HepG2 (cell line): ENCODE results near the gene SLC22A12. TPM values are rescaled to one million over a fixed set of nuclear protein-coding genes. Genes with fewer than 3 reads are reported as not detected.

Experiments
- CTCF ChIP-seq: sonication (generic); formaldehyde crosslinking; IDR thresholded peaks from 2 replicates; pipeline ENCODE4 v1.5.0; 2020; ENCODE audit warnings: mild to moderate bottlenecking, missing genetic modification reagents, moderate library complexity
- HMGXB4 ChIP-seq, 2 experiments: sonication (generic) in 1 of 2; formaldehyde crosslinking in 1 of 2; IDR thresholded peaks; 2 replicates each; pipeline versions ENCODE4 v1.4.0 to v1.6.1; 2018 to 2020; ENCODE audit warnings: missing genetic modification reagents in 2 of 2, borderline replicate concordance in 1 of 2, low read depth in 1 of 2, mild to moderate bottlenecking in 1 of 2, missing biosample characterization in 1 of 2
- IRF2 ChIP-seq: IDR thresholded peaks from 2 replicates; pipeline ENCODE4 v1.6.1; 2018; ENCODE audit warnings: missing genetic modification reagents, missing compliant biosample characterization
- ISL2 ChIP-seq: sonication (generic); formaldehyde crosslinking; IDR thresholded peaks from 2 replicates; pipeline ENCODE4 v1.5.0; 2020; ENCODE audit warnings: missing genetic modification reagents
- KDM4B ChIP-seq: sonication (generic); formaldehyde crosslinking; IDR thresholded peaks from 2 replicates; pipeline ENCODE4 v1.4.0; 2020; ENCODE audit warnings: missing genetic modification reagents
- RAD21 ChIP-seq: fragments of 450-650 bp; formaldehyde crosslinking; IDR thresholded peaks from 2 replicates; pipeline ENCODE4 v1.5.0; 2020; ENCODE audit warnings: mild to moderate bottlenecking
- TRIM24 ChIP-seq: sonication (generic); formaldehyde crosslinking; IDR thresholded peaks from 2 replicates; pipeline ENCODE4 v1.8.0; 2022; ENCODE audit warnings: mild to moderate bottlenecking, missing genetic modification reagents
- XRCC5 ChIP-seq: fragments of 200-400 bp; formaldehyde crosslinking; optimal IDR thresholded peaks from 2 replicates; pipeline ENCODE3; 2017; ENCODE audit warnings: mild to moderate bottlenecking, low read length
- ZBTB37 ChIP-seq: sonication (generic); formaldehyde crosslinking; IDR thresholded peaks from 2 replicates; pipeline ENCODE4 v1.4.0; 2020; ENCODE audit warnings: mild to moderate bottlenecking, missing genetic modification reagents
- ZFX ChIP-seq: sonication (generic); formaldehyde crosslinking; IDR thresholded peaks from 2 replicates; pipeline ENCODE4 v1.4.0; 2020; ENCODE audit warnings: mild to moderate bottlenecking, low read depth, missing genetic modification reagents, moderate library complexity
- ZGPAT ChIP-seq: IDR thresholded peaks from 2 replicates; pipeline ENCODE4 v1.6.1; 2016; ENCODE audit warnings: mild to moderate bottlenecking
- ZNF225 ChIP-seq: sonication (generic); formaldehyde crosslinking; IDR thresholded peaks from 2 replicates; pipeline ENCODE4 v1.4.0; 2020; ENCODE audit warnings: mild to moderate bottlenecking, missing genetic modification reagents
- ZNF251 ChIP-seq: sonication (generic); formaldehyde crosslinking; IDR thresholded peaks from 2 replicates; pipeline ENCODE4 v1.9.0; 2021; ENCODE audit warnings: mild to moderate bottlenecking, missing genetic modification reagents
- ZNF660 ChIP-seq: sonication (generic); formaldehyde crosslinking; IDR thresholded peaks from 2 replicates; pipeline ENCODE4 v1.5.1; 2020; ENCODE audit warnings: mild to moderate bottlenecking, low read depth, missing genetic modification reagents, borderline replicate concordance
- ZNF687 ChIP-seq: sonication (generic); formaldehyde crosslinking; IDR thresholded peaks from 2 replicates; pipeline ENCODE4 v1.5.1; 2020; ENCODE audit warnings: mild to moderate bottlenecking, missing genetic modification reagents, moderate library complexity
- ZZZ3 ChIP-seq: sonication (generic); formaldehyde crosslinking; IDR thresholded peaks from 2 replicates; pipeline ENCODE4 v1.4.0; 2020; ENCODE audit warnings: missing genetic modification reagents, mild to moderate bottlenecking, borderline replicate concordance
- polyA plus RNA-seq, 8 experiments: library from polyadenylated mRNA; depleted of rRNA in 3 of 8; stranded (reverse) in 7 of 8; unstranded in 1 of 8; fragments of >200 nt; fragmentation: Illumina TruSeq in 4 of 8; extraction: Trizol in 4 of 8; gene quantifications; 2 replicates each; pipeline versions ENCODE4 v1.2.1 to v1.2.3, GENCODE V29; 2011 to 2016; ENCODE audit warnings: low read depth in 4 of 8, missing spikeins in 1 of 8, mixed read lengths in 1 of 8; ENCODE audit not compliant: insufficient read depth in 1 of 8
- total RNA-seq, 5 experiments: library from RNA; depleted of rRNA; stranded (reverse); fragments of >200 nt; fragmentation: Illumina TruSeq; extraction: Trizol; gene quantifications; 2 replicates each; pipeline ENCODE4 v1.2.3, GENCODE V29; 2016; ENCODE audit warnings: low read depth in 1 of 5

Gene SLC22A12
- total and polyA plus RNA-seq, 2 of the 13 experiments (the other 11 are each of a cell fraction or from before 2014, with no cell fraction given): not detected

DNA sequence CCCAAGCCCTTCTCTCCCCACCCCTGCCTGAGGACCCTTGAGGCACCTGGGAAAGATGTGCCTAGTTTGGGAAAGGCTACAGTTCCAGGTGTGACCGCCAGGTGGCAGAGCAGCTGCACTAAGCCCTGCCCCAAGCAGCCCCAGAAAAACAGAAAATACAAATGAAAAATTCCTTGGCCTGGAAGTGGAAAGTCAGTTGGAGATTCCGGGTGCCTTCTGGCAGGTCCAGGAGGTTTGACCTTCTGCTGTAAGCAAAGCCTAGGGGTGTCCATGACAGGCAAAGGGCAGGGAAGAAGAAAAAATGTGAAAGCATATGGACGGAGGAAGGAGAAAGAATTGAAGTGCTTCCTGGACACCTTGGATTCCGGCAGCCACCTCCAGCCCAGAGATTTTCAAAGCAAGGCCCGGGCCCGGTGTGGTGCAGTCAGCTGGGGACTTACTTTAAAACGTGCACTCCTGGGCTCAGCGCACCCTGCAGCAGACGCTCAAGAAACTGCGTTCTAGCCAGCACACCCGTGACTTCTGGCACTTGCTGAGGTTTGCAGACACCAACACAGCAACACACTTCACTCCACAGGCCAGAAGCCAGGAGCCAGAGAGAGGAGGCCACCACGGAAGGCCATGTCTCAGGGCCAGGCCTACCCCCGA, 37.3 kb upstream of the SLC22A12 start (continued):
- TF ChIP-seq ZBTB37 (CRISPR knock-in tag): no peak
- TF ChIP-seq IRF2 (CRISPR knock-in tag): no peak
- TF ChIP-seq RAD21 (CRISPR knock-in tag): peak; percentile 87
- peak; percentile 86 for TF ChIP-seq XRCC5
- TF ChIP-seq ZFX (CRISPR knock-in tag): peak; percentile 41; the same call in 1 of the 2 replicates
- TF ChIP-seq ZNF225 (CRISPR knock-in tag): no peak
- no peak for TF ChIP-seq ZNF660
- TF ChIP-seq HMGXB4 (CRISPR knock-in tag; IDR thresholded peaks at IDR 0.05; ENCODE audit: borderline replicate concordance in 1 of 2, low read depth in 1 of 2): peak in 1 of 2 experiments; percentile 30; a peak in 1 of 4 replicates
- TF ChIP-seq KDM4B (CRISPR knock-in tag): 0 out of 2 replicates have a peak, but pooled peaks have one; percentile 24
- no peak for TF ChIP-seq TRIM24 (CRISPR knock-in tag)
- TF ChIP-seq ZZZ3 (CRISPR knock-in tag): no peak
- TF ChIP-seq ISL2: no peak
- TF ChIP-seq ZNF687 (CRISPR knock-in tag): peak; percentile 40; the same call in 1 of the 2 replicates
- no peak for TF ChIP-seq ZNF251
- peak; percentile 91 for TF ChIP-seq CTCF (CRISPR knock-in tag)
- TF ChIP-seq ZGPAT (CRISPR knock-in tag): 0 out of 2 replicates have a peak, but pooled peaks have one; percentile 27
